Measurements from ENCODE around the gene HDGFL2. TPM values are rescaled to one million over a fixed set of nuclear protein-coding genes. Genes with fewer than 3 reads are reported as not detected.
A peak's percentile ranks its signal among the peaks of the same experiment; 100 is the strongest.

HDGFL2 gene
- total and polyA plus RNA-seq, 12 donors = 22.0 to 74.7 (median 35.7) TPM

DNA sequence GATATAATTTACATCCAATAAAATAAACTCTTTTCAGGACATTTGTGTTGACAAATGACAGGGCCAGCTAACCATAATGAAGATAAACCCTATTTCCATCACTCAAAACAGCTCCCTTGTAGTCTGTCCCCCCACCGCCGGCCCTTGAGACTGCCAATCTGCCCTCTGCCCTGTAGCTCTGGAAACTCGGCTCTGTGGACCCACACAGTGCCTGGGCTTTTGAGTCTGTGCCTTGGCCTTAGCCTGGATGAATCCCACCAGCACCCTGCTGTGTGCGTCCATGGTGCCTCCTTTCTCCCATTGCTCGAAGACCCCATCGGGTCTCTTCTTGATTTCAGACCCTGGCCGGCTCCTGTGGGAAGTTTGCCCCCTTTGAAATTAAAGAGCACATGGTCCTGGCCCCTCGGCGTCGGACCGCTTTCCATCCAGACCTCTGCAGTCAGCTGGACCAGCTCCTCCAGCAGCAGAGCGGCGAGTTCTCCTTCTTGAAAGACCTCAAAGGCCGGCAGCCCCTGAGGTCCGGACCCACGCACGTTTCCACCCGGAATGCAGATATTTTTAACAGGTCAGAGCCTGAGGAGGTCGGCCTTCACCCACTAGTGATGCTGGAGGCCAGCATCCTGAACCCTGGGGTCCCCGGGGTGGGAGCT is 43.6 kb upstream of the HDGFL2 start:
- 94 to 99% (median 95%) methylated on average over 14 to 20 of the region's 20 CpGs for WGBS, 4 donors
- Histone ChIP-seq H3K4me3 (no peak overlapping the region), H3K4me1 (replicated peaks in 1 of 2) (no peaks in the 10 kb centered on the region), H3K9me3 (replicated peaks in 1 of 3) (no peaks in the 10 kb centered on the region), H3K27ac (no peak overlapping the region), H3K36me3 (replicated peaks in 1 of 2) (no peaks in the 10 kb centered on the region), H3K27me3 (no peaks in the 10 kb centered on the region)
- TF ChIP-seq, protein P1, sequence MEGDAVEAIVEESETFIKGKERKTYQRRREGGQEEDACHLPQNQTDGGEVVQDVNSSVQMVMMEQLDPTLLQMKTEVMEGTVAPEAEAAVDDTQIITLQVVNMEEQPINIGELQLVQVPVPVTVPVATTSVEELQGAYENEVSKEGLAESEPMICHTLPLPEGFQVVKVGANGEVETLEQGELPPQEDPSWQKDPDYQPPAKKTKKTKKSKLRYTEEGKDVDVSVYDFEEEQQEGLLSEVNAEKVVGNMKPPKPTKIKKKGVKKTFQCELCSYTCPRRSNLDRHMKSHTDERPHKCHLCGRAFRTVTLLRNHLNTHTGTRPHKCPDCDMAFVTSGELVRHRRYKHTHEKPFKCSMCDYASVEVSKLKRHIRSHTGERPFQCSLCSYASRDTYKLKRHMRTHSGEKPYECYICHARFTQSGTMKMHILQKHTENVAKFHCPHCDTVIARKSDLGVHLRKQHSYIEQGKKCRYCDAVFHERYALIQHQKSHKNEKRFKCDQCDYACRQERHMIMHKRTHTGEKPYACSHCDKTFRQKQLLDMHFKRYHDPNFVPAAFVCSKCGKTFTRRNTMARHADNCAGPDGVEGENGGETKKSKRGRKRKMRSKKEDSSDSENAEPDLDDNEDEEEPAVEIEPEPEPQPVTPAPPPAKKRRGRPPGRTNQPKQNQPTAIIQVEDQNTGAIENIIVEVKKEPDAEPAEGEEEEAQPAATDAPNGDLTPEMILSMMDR (IDR thresholded peaks at IDR 0.05) = no peak
- TF ChIP-seq POLR2A (IDR thresholded peaks at IDR 0.05) = no peak
- DNase-seq = no peak
- intact Hi-C loops (cut with DNase I) = no loop called here

DNA sequence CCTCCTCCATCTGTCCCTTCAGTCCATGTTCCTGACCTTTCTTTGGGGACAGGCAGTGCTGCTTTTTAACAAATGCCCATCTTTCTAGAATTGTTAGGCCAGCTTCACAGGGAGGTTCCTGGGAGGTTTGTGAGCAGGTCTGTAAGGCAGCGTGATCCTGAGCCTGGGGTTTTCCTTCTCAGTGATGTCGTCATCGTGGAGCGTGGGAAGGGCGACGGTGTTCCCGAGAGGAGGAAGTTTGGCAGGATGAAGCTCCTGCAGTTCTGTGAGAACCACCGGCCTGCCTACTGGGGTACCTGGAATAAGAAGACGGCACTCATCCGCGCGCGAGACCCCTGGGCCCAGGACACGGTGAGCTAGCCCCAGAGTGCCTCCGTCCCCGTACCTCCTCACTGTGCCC is 42.8 kb upstream of the HDGFL2 start:
- H3K4me3 ChIP-seq = no peak overlapping the region
- WGBS, 4 donors = 91 to 96% (median 94%) methylated on average over 4 to 16 of the region's 16 CpGs
- DNase-seq = no peak
- no peak overlapping the region for H3K27ac ChIP-seq
- intact Hi-C loops (cut with DNase I) = no loop called here
- H3K4me1 ChIP-seq (replicated peaks in 1 of 2) = no peaks in the 10 kb centered on the region
- no peaks in the 10 kb centered on the region for H3K27me3 ChIP-seq
- TF ChIP-seq, protein P1 (IDR thresholded peaks at IDR 0.05) = no peak
- TF ChIP-seq POLR2A (IDR thresholded peaks at IDR 0.05) = no peak
- H3K36me3 ChIP-seq (replicated peaks in 1 of 2) = no peaks in the 10 kb centered on the region
- no peaks in the 10 kb centered on the region for H3K9me3 ChIP-seq (replicated peaks in 1 of 3)

DNA sequence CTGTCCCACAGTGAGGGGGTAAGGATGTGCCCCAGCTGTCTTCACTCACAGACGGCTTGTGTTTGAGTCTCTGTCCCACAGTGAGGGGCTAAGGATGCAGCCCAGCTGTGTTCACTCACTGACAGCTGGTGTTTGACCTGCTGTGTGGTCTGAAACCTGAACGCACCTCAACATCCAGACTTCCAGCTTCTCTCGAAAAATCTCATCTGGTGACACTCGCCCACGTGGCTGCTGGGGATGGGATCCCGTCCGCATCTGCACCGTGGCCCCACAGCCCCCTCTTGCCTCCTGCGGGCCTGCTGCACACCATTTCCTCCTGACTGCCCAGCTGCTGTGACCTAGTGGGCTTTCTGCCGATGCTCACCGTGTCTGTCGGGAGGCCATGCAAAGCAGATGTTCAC is 42.3 kb upstream of the HDGFL2 start:
- DNase-seq = no peak
- Histone ChIP-seq H3K9me3 (replicated peaks in 1 of 3) (no peaks in the 10 kb centered on the region), H3K36me3 (replicated peaks in 1 of 2) (no peaks in the 10 kb centered on the region), H3K4me1 (replicated peaks in 1 of 2) (no peaks in the 10 kb centered on the region), H3K27me3 (no peaks in the 10 kb centered on the region), H3K4me3 (no peak overlapping the region), H3K27ac (no peak overlapping the region)
- WGBS, 4 donors = 85 to 96% (median 91%) methylated on average over 12 of the region's 12 CpGs
- TF ChIP-seq, protein P1 (IDR thresholded peaks at IDR 0.05) = no peak
- TF ChIP-seq POLR2A (IDR thresholded peaks at IDR 0.05) = no peak
- intact Hi-C loops (cut with DNase I) = no loop called here

DNA sequence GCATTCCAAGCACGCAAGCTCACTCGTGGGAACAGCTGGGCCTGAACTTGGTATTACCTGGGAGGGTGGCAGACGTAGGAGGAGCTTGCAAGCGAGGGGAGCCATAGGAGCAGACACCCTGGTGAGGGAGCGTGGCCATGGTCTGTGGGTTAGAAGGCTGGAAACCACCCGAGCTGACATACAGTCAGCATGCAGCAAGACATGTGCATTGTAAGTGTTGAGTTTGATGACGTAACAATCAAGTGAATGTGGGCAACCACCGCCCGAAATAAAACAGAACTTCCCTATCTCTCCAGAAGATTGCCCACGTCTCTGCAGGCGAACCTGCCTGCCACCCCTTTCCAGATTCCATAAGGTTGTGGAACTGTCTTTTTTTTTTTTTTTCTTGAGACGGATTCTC is 41.3 kb upstream of the HDGFL2 start:
- no peaks in the 10 kb centered on the region for H3K36me3 ChIP-seq (replicated peaks in 1 of 2)
- 76 to 90% (median 85%) methylated on average over 12 of the region's 12 CpGs for WGBS, 4 donors

More for the DNA sequence above, 41.3 kb upstream of the HDGFL2 start:
- Histone ChIP-seq H3K4me1 (replicated peaks in 1 of 2) (no peaks in the 10 kb centered on the region), H3K4me3 (no peak overlapping the region), H3K27ac (no peak overlapping the region), H3K27me3 (no peaks in the 10 kb centered on the region), H3K9me3 (replicated peaks in 1 of 3) (no peaks in the 10 kb centered on the region)
- intact Hi-C loops (cut with DNase I) = no loop called here
- no peak for TF ChIP-seq POLR2A (IDR thresholded peaks at IDR 0.05)
- TF ChIP-seq, protein P1 (IDR thresholded peaks at IDR 0.05) = no peak
- peak in 2 of 7 donors; percentile 24 to 40 for DNase-seq

Data from adrenal gland (tissue), 12 donors.